ENCODE data around the gene SLC6A8. TPM values are rescaled to one million over a fixed set of nuclear protein-coding genes. Genes with fewer than 3 reads are reported as not detected.
"Not testable (repeated sequence)": the region's sequence is repeated elsewhere in the genome, so short reads cannot be mapped to it uniquely, and the experiment has no call there.

The SLC6A8 gene
- total RNA-seq, 1 experiment from 2014 or later, result 45.3 TPM

DNA sequence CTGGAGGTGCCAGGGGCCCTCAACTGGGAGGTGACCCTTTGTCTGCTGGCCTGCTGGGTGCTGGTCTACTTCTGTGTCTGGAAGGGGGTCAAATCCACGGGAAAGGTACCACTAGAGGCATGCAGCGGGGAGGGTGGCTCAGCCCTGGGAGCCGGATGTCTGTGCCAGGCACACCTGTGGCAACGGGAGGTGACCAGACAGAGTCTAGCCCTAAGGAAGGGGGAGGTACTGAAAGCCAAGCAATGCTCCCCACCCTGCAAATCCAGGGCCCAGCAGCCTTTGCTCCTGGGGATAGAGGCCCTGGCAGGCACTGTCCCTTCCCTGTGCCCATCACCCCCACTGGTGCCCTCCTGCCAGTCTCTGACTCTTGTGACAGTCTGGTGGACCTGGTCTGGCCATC lies 4.3 kb downstream of the SLC6A8 start:
- Histone ChIP-seq H3K36me3 (ENCODE audit: low read depth, low read length) (no peaks in the 10 kb centered on the region), H3K27ac (ENCODE audit: low read length) (no peak overlapping the region), H3K9me2 (replicated peaks; ENCODE audit: low read length) (no peaks in the 10 kb centered on the region), H4K20me1 (ENCODE audit: low read length) (no peaks in the 10 kb centered on the region), H3K79me2 (ENCODE audit: low read length) (peaks cover 13% of the 10 kb centered on the region), H2AFZ (ENCODE audit: low read length) (no peak overlapping the region), H3K27me3 (ENCODE audit: low read length) (no peaks in the 10 kb centered on the region), H3K9ac (ENCODE audit: low read length) (no peak overlapping the region), H3K4me3 (ENCODE audit: low read length) (no peak overlapping the region), H3K4me1 (ENCODE audit: insufficient read depth, low read length) (peaks cover 12% of the 10 kb centered on the region), H3F3A (ENCODE audit: low read length, unreplicated experiment) (no peaks in the 10 kb centered on the region), H3K9me3 (ENCODE audit: low read length) (no peaks in the 10 kb centered on the region), H3K4me2 (ENCODE audit: low read length) (no peak overlapping the region)
- TF ChIP-seq EZH2 (IDR thresholded peaks at IDR 0.05; ENCODE audit: low read length, unreplicated experiment), result no peak
- no peak for TF ChIP-seq EZH2phosphoT487 (IDR thresholded peaks at IDR 0.05; ENCODE audit: borderline replicate concordance, low read length)
- TF ChIP-seq, protein P1, sequence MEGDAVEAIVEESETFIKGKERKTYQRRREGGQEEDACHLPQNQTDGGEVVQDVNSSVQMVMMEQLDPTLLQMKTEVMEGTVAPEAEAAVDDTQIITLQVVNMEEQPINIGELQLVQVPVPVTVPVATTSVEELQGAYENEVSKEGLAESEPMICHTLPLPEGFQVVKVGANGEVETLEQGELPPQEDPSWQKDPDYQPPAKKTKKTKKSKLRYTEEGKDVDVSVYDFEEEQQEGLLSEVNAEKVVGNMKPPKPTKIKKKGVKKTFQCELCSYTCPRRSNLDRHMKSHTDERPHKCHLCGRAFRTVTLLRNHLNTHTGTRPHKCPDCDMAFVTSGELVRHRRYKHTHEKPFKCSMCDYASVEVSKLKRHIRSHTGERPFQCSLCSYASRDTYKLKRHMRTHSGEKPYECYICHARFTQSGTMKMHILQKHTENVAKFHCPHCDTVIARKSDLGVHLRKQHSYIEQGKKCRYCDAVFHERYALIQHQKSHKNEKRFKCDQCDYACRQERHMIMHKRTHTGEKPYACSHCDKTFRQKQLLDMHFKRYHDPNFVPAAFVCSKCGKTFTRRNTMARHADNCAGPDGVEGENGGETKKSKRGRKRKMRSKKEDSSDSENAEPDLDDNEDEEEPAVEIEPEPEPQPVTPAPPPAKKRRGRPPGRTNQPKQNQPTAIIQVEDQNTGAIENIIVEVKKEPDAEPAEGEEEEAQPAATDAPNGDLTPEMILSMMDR (conservative IDR thresholded peaks at IDR 0.05; ENCODE audit: low read depth, low read length), result no peak
- ChIA-PET POLR2A (ENCODE audit: unreplicated experiment) (no interaction called here), CTCF (no interaction called here)
- DNase-seq (no peak), ATAC-seq (no peak)
- BruUV-seq (replicated peaks), result no TSS peak
- intact Hi-C loops (cut with micrococcal nuclease), result no loop called here

DNA sequence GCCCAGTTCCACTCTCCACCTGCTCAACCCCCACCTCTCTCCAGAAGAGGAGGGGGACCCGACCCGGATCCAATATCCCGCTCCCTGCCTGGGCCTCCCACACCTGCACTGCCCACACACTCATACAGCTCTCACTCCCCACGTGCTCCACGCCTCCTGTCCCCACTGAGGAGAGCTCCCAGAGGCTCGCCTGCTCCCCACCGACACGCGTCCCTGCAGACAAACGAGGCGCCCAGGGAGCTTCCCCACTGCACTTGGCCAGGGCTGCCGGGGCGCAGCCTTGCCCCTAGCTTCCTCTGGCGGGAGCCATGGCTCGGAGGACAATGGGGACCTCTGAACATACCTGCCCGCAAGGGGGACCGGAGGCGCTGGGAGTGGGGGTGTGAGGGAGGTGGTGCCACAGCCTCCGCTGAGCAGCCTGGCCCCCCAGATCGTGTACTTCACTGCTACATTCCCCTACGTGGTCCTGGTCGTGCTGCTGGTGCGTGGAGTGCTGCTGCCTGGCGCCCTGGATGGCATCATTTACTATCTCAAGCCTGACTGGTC lies 5.0 kb downstream of the SLC6A8 start:
- no peaks in the 10 kb centered on the region for H3K9me3 ChIP-seq (ENCODE audit: low read length)
- H3K9me2 ChIP-seq (replicated peaks; ENCODE audit: low read length), result no peaks in the 10 kb centered on the region
- H3K79me2 ChIP-seq (ENCODE audit: low read length), result peaks cover 13% of the 10 kb centered on the region
- no peak overlapping the region for H3K4me2 ChIP-seq (ENCODE audit: low read length)
- ATAC-seq (no peak), DNase-seq (no peak)
- CTCF ChIA-PET, result no interaction called here
- H4K20me1 ChIP-seq (ENCODE audit: low read length), result no peaks in the 10 kb centered on the region
- H3F3A ChIP-seq (ENCODE audit: low read length, unreplicated experiment), result no peaks in the 10 kb centered on the region
- POLR2A ChIA-PET (ENCODE audit: unreplicated experiment), result no interaction called here
- no peaks in the 10 kb centered on the region for H3K36me3 ChIP-seq (ENCODE audit: low read depth, low read length)
- no peak overlapping the region for H2AFZ ChIP-seq (ENCODE audit: low read length)
- H3K4me1 ChIP-seq (ENCODE audit: insufficient read depth, low read length), result peaks cover 12% of the 10 kb centered on the region
- intact Hi-C loops (cut with micrococcal nuclease), result no loop called here
- H3K27me3 ChIP-seq (ENCODE audit: low read length), result no peaks in the 10 kb centered on the region
- H3K9ac ChIP-seq (ENCODE audit: low read length), result no peak overlapping the region
- no TSS peak for BruUV-seq (replicated peaks)
- no peak overlapping the region for H3K27ac ChIP-seq (ENCODE audit: low read length)
- TF ChIP-seq, protein P1 (conservative IDR thresholded peaks at IDR 0.05; ENCODE audit: low read depth, low read length), result no peak
- H3K4me3 ChIP-seq (ENCODE audit: low read length), result no peak overlapping the region

DNA sequence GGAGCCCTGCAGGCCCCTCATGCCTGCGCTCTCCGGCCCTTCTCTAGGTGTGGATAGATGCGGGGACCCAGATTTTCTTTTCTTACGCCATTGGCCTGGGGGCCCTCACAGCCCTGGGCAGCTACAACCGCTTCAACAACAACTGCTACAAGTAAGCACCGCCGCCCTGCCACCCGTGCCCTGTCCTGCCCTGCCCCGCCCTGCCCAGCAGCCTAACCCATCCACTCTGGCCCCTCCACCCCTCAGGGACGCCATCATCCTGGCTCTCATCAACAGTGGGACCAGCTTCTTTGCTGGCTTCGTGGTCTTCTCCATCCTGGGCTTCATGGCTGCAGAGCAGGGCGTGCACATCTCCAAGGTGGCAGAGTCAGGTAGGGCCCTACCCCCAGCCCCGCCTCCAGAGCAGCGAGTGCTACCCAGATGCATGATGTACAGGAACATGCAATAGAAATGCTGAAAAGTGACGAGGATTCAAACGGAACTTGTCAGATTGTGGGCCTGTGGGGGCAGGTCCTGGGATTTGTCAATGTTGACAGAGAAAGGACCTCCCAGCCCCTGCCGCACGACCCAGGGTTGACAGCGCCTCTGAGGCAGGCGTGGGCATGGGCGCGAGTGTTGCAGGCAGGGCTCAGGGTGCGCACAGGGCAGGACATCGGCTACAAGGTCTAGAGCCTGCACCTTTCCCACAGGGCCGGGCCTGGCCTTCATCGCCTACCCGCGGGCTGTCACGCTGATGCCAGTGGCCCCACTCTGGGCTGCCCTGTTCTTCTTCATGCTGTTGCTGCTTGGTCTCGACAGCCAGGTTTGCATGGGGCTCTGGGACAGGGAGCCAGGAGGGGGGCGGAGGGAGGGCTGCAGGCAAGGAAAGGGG lies 5.7 kb downstream of the SLC6A8 start:
- peaks cover 12% of the 10 kb centered on the region for H3K4me1 ChIP-seq (ENCODE audit: insufficient read depth, low read length)
- CTCF ChIA-PET, result no interaction called here
- DNase-seq, result no peak
- H3K9ac ChIP-seq (ENCODE audit: low read length), result no peak overlapping the region
- no peak overlapping the region for H3K4me2 ChIP-seq (ENCODE audit: low read length)
- H4K20me1 ChIP-seq (ENCODE audit: low read length), result no peaks in the 10 kb centered on the region
- ATAC-seq, result no peak
- no peak overlapping the region for H3K4me3 ChIP-seq (ENCODE audit: low read length)
- no TSS peak for BruUV-seq (replicated peaks)
- H2AFZ ChIP-seq (ENCODE audit: low read length), result no peak overlapping the region
- TF ChIP-seq, protein P1 (conservative IDR thresholded peaks at IDR 0.05; ENCODE audit: low read depth, low read length), result no peak
- TF ChIP-seq EZH2phosphoT487 (IDR thresholded peaks at IDR 0.05; ENCODE audit: borderline replicate concordance, low read length) (no peak), EZH2 (IDR thresholded peaks at IDR 0.05; ENCODE audit: low read length, unreplicated experiment) (no peak)
- no peaks in the 10 kb centered on the region for H3F3A ChIP-seq (ENCODE audit: low read length, unreplicated experiment)
- H3K27ac ChIP-seq (ENCODE audit: low read length), result no peak overlapping the region
- peaks cover 13% of the 10 kb centered on the region for H3K79me2 ChIP-seq (ENCODE audit: low read length)
- H3K27me3 ChIP-seq (ENCODE audit: low read length), result no peaks in the 10 kb centered on the region
- no peaks in the 10 kb centered on the region for H3K9me2 ChIP-seq (replicated peaks; ENCODE audit: low read length)
- POLR2A ChIA-PET (ENCODE audit: unreplicated experiment), result no interaction called here
- no peaks in the 10 kb centered on the region for H3K36me3 ChIP-seq (ENCODE audit: low read depth, low read length)
- H3K9me3 ChIP-seq (ENCODE audit: low read length), result no peaks in the 10 kb centered on the region
- intact Hi-C loops (cut with micrococcal nuclease), result no loop called here

DNA sequence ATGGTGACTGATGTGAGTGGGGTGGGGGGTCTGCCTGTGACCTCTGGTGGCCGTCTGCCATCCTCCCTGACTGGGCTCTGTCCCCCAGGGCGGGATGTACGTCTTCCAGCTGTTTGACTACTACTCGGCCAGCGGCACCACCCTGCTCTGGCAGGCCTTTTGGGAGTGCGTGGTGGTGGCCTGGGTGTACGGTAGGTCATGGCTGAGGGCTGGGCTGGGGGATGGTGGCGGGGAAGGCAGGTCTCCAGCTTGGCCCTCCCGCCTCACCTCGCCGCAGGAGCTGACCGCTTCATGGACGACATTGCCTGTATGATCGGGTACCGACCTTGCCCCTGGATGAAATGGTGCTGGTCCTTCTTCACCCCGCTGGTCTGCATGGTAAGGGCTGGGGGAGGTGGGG lies 6.5 kb downstream of the SLC6A8 start:
- not testable (repeated sequence) for H3F3A ChIP-seq (ENCODE audit: low read length, unreplicated experiment)

More for the DNA sequence above, 6.5 kb downstream of the SLC6A8 start:
- intact Hi-C loops (cut with micrococcal nuclease); CTCF ChIA-PET; H3K9me3 ChIP-seq (ENCODE audit: low read length); BruUV-seq (replicated peaks); H3K27me3 ChIP-seq (ENCODE audit: low read length); H3K4me2 ChIP-seq (ENCODE audit: low read length); H3K4me3 ChIP-seq (ENCODE audit: low read length); DNase-seq; H3K27ac ChIP-seq (ENCODE audit: low read length); H3K9ac ChIP-seq (ENCODE audit: low read length); POLR2A ChIA-PET (ENCODE audit: unreplicated experiment); H2AFZ ChIP-seq (ENCODE audit: low read length); H3K36me3 ChIP-seq (ENCODE audit: low read depth, low read length); H4K20me1 ChIP-seq (ENCODE audit: low read length); H3K9me2 ChIP-seq (replicated peaks; ENCODE audit: low read length); ATAC-seq: not testable (repeated sequence)
- peaks cover 12% of the 10 kb centered on the region for H3K4me1 ChIP-seq (ENCODE audit: insufficient read depth, low read length)
- peaks cover 13% of the 10 kb centered on the region for H3K79me2 ChIP-seq (ENCODE audit: low read length)
